Peyer's patch (tissue), 4 donors: Measurements from ENCODE around the gene MSX2.

Source experiments
- POLR2A ChIP-seq, 2 donors: fragments of 450-650 bp; IDR thresholded peaks; one replicate each; pipeline ENCODE4 v1.5.1; 2017; ENCODE audit warnings: antibody characterized with exemption in 2 of 2, mild to moderate bottlenecking in 2 of 2, moderate library complexity in 2 of 2
- TF ChIP-seq, protein P1 (sequence below), 6 experiments: fragments of 450-650 bp in 4 of 6; fragments of 200-600 bp in 2 of 6; sonication (generic) in 1 of 6; IDR thresholded peaks; one replicate each; pipeline ENCODE4 v1.5.1; 2017 to 2019; ENCODE audit warnings: antibody characterized with exemption in 6 of 6, mild to moderate bottlenecking in 3 of 6, moderate library complexity in 1 of 6

- TF ChIP-seq, protein P1, sequence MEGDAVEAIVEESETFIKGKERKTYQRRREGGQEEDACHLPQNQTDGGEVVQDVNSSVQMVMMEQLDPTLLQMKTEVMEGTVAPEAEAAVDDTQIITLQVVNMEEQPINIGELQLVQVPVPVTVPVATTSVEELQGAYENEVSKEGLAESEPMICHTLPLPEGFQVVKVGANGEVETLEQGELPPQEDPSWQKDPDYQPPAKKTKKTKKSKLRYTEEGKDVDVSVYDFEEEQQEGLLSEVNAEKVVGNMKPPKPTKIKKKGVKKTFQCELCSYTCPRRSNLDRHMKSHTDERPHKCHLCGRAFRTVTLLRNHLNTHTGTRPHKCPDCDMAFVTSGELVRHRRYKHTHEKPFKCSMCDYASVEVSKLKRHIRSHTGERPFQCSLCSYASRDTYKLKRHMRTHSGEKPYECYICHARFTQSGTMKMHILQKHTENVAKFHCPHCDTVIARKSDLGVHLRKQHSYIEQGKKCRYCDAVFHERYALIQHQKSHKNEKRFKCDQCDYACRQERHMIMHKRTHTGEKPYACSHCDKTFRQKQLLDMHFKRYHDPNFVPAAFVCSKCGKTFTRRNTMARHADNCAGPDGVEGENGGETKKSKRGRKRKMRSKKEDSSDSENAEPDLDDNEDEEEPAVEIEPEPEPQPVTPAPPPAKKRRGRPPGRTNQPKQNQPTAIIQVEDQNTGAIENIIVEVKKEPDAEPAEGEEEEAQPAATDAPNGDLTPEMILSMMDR (IDR thresholded peaks at IDR 0.05): no peak
- no peak for TF ChIP-seq POLR2A (IDR thresholded peaks at IDR 0.05)
These were observed 16.7 kb upstream of the MSX2 start for GRCh38 chr5:174707671-174708070.
